Panc1 (cell line): ENCODE data around the gene RLN3. TPM values are rescaled to one million over a fixed set of nuclear protein-coding genes. Genes with fewer than 3 reads are reported as not detected.

Source experiments
- ATAC-seq: fragments of 200-7000 bp; cut with Tn5 transposase; 2 replicates; pipeline ENCODE4 v1.9.1; 2020; ENCODE audit warnings: mild to moderate bottlenecking, moderate library complexity
- BruUV-seq: library from RNA; stranded (reverse); fragments of 400-500 nt; replicated peaks from 2 replicates; lab custom pipeline; 2021; lab: Mats Ljungman, UMichigan
- CTCF ChIA-PET: fragments of 300-600 bp; sonication (Branson Sonifier 250); formaldehyde crosslinking; loops from one replicate; lab custom pipeline; 2022; ENCODE audit warnings: antibody characterized with exemption; lab: Charles Lee
- POLR2A ChIA-PET: fragments of 300-600 bp; sonication (Branson Sonifier 250); formaldehyde crosslinking; loops from one replicate; lab custom pipeline; 2022; ENCODE audit warnings: antibody characterized with exemption; lab: Charles Lee
- DNase-seq: peaks from one replicate; pipeline ENCODE4 v3.0.0-alpha.2; 2010; ENCODE audit warnings: low read depth, low spot score
- H3K27ac ChIP-seq: 2 replicates; pipeline ENCODE4 v1.5.1; 2011; ENCODE audit warnings: mild to moderate bottlenecking, low read length, inconsistent platforms
- H3K27me3 ChIP-seq: fragments of 200-500 bp; sonication (Bioruptor generic); 2 replicates; pipeline ENCODE4 v1.6.0; 2014; ENCODE audit warnings: low read length, inconsistent platforms; ENCODE audit not compliant: control insufficient read depth, insufficient read depth
- H3K36me3 ChIP-seq: fragments of 200-500 bp; sonication (Bioruptor generic); 2 replicates; pipeline ENCODE4 v1.5.1; 2014; ENCODE audit warnings: inconsistent platforms, mild to moderate bottlenecking, low read length, moderate library complexity; ENCODE audit not compliant: control insufficient read depth, insufficient read depth
- H3K4me1 ChIP-seq: 2 replicates; pipeline ENCODE4 v1.5.1; 2011; ENCODE audit warnings: inconsistent platforms, mild to moderate bottlenecking, low read length, moderate library complexity; ENCODE audit not compliant: control insufficient read depth, insufficient read depth
- H3K4me3 ChIP-seq, 2 experiments: 2 replicates each; pipeline ENCODE4 v1.5.1; 2011 to 2012; ENCODE audit warnings: low read depth in 2 of 2, low read length in 2 of 2, mild to moderate bottlenecking in 2 of 2, inconsistent platforms in 1 of 2, moderate library complexity in 1 of 2
- H3K9me3 ChIP-seq: fragments of 200-500 bp; sonication (Bioruptor generic); 2 replicates; pipeline ENCODE4 v1.5.1; 2014; ENCODE audit warnings: low read depth, mild to moderate bottlenecking, inconsistent platforms, low read length, moderate library complexity; ENCODE audit not compliant: control insufficient read depth, insufficient read depth
- POLR2AphosphoS5 ChIP-seq: IDR thresholded peaks from 2 replicates; pipeline ENCODE4 v1.6.1; 2012; ENCODE audit warnings: mild to moderate bottlenecking, low read depth, low read length, moderate library complexity
- SIN3A ChIP-seq: IDR thresholded peaks from 2 replicates; pipeline ENCODE4 v1.6.1; 2012; ENCODE audit warnings: low read depth, mild to moderate bottlenecking, low read length, moderate library complexity, borderline replicate concordance; ENCODE audit not compliant: insufficient read depth
- TCF7L2 ChIP-seq: IDR thresholded peaks from 2 replicates; pipeline ENCODE4 v1.6.1; 2011; ENCODE audit warnings: mild to moderate bottlenecking, low read depth, low read length, inconsistent platforms
- in situ Hi-C: cut with HindIII; loops from 2 replicates; pipeline ENCODE4 v1.10.0; 2016; ENCODE audit warnings: low sequenced_read_pairs, low pct_unique_long_range_greater_than_20kb
- intact Hi-C: fragments of 100-400 bp; cut with micrococcal nuclease; formaldehyde crosslinking; loops from one replicate; pipeline ENCODE4 v1.10.0; 2022; ENCODE audit not compliant: unreplicated experiment
- total RNA-seq: library from RNA; stranded (reverse); gene quantifications from one replicate; pipeline ENCODE4 v1.2.1, GENCODE V29; 2021; ENCODE audit not compliant: unreplicated experiment
- TF ChIP-seq, protein P1 (sequence below), 2 experiments: IDR thresholded peaks; 2 replicates each; pipeline ENCODE4 v1.6.1; 2011 to 2012; ENCODE audit warnings: low read depth in 2 of 2, control low read depth in 1 of 2, low read length in 1 of 2, mild to moderate bottlenecking in 1 of 2, moderate library complexity in 1 of 2; ENCODE audit not compliant: insufficient read depth in 1 of 2
- TF ChIP-seq, protein P2 (sequence below): fragments of 450-650 bp; IDR thresholded peaks from 2 replicates; pipeline ENCODE4 v1.5.1; 2017; ENCODE audit warnings: mild to moderate bottlenecking

The RLN3 gene
- total RNA-seq, 1 experiment from 2014 or later: not detected

DNA sequence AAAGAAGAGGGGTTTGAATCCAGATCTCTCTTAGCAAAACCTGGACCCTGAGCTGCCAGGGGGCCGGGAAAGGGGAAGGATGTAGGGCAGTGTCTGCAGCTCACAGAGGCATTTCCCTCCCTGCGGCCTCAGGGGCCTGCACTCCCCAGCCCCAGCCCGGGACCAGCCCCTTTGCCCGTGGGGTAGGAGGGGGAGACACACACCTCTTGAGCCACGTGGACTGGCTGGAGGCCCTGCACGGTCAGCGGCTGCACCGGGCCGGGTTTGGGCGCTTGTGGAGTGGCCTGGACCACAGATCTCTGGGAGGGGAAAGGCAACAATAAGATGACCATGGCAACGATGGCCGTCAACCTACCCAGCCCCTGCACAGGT, 48.7 kb upstream of the RLN3 start:
- BruUV-seq: no TSS peak
- CTCF ChIA-PET: no interaction called here

DNA sequence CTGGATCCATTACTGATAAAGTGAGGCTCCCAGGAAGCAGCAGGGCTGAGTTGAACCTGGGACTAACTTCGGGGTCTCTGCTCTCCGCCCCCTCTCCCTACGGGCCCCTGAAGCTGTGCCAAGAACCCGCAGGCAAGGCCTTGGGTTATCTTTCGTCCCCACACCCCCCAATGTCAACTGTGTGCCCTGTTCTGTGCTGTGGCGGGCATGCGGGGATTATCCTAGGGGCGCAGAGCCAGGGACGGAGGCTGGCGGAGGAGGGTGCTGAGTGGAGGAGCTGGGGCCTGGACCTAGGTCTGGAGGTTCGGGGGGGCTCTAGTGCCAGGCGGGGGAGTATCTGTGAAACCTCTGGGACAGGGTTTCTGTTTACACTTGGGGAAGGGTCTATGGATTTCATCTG, 48.3 kb upstream of the RLN3 start:
- Histone ChIP-seq H3K4me1 (no peaks in the 10 kb centered on the region), H3K36me3 (no peaks in the 10 kb centered on the region), H3K27ac (no peak overlapping the region), H3K9me3 (no peaks in the 10 kb centered on the region), H3K27me3 (no peaks in the 10 kb centered on the region), H3K4me3 (no peak overlapping the region)
- DNase-seq (no peak), ATAC-seq (no peak)
- in situ Hi-C loops: no loop called here
- intact Hi-C loops: no loop called here
- ChIA-PET CTCF (no interaction called here), POLR2A (no interaction called here)
- TF ChIP-seq SIN3A (no peak), POLR2AphosphoS5 (no peak), TCF7L2 (no peak)
- TF ChIP-seq, protein P1, sequence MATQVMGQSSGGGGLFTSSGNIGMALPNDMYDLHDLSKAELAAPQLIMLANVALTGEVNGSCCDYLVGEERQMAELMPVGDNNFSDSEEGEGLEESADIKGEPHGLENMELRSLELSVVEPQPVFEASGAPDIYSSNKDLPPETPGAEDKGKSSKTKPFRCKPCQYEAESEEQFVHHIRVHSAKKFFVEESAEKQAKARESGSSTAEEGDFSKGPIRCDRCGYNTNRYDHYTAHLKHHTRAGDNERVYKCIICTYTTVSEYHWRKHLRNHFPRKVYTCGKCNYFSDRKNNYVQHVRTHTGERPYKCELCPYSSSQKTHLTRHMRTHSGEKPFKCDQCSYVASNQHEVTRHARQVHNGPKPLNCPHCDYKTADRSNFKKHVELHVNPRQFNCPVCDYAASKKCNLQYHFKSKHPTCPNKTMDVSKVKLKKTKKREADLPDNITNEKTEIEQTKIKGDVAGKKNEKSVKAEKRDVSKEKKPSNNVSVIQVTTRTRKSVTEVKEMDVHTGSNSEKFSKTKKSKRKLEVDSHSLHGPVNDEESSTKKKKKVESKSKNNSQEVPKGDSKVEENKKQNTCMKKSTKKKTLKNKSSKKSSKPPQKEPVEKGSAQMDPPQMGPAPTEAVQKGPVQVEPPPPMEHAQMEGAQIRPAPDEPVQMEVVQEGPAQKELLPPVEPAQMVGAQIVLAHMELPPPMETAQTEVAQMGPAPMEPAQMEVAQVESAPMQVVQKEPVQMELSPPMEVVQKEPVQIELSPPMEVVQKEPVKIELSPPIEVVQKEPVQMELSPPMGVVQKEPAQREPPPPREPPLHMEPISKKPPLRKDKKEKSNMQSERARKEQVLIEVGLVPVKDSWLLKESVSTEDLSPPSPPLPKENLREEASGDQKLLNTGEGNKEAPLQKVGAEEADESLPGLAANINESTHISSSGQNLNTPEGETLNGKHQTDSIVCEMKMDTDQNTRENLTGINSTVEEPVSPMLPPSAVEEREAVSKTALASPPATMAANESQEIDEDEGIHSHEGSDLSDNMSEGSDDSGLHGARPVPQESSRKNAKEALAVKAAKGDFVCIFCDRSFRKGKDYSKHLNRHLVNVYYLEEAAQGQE (IDR thresholded peaks at IDR 0.05; ENCODE audit: insufficient read depth in 1 of 2, low read depth in 2 of 2, low read length in 1 of 2): no peak
- TF ChIP-seq, protein P2, sequence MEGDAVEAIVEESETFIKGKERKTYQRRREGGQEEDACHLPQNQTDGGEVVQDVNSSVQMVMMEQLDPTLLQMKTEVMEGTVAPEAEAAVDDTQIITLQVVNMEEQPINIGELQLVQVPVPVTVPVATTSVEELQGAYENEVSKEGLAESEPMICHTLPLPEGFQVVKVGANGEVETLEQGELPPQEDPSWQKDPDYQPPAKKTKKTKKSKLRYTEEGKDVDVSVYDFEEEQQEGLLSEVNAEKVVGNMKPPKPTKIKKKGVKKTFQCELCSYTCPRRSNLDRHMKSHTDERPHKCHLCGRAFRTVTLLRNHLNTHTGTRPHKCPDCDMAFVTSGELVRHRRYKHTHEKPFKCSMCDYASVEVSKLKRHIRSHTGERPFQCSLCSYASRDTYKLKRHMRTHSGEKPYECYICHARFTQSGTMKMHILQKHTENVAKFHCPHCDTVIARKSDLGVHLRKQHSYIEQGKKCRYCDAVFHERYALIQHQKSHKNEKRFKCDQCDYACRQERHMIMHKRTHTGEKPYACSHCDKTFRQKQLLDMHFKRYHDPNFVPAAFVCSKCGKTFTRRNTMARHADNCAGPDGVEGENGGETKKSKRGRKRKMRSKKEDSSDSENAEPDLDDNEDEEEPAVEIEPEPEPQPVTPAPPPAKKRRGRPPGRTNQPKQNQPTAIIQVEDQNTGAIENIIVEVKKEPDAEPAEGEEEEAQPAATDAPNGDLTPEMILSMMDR: no peak
- no TSS peak for BruUV-seq

More for the DNA sequence above, 48.7 kb upstream of the RLN3 start:
- H3K4me1 ChIP-seq: no peaks in the 10 kb centered on the region
- DNase-seq (no peak), ATAC-seq (0 out of 2 replicates have a peak, but pooled peaks have one; percentile 11)
- intact Hi-C loops (no loop called here), in situ Hi-C loops (no loop called here)
- no peak overlapping the region for H3K27ac ChIP-seq
- H3K27me3 ChIP-seq: no peaks in the 10 kb centered on the region
- no peaks in the 10 kb centered on the region for H3K36me3 ChIP-seq
- TF ChIP-seq TCF7L2 (no peak), POLR2AphosphoS5 (no peak), SIN3A (no peak)
- TF ChIP-seq, protein P1 (IDR thresholded peaks at IDR 0.05; ENCODE audit: insufficient read depth in 1 of 2, low read depth in 2 of 2, low read length in 1 of 2): no peak
- TF ChIP-seq, protein P2: no peak
- no peaks in the 10 kb centered on the region for H3K9me3 ChIP-seq
- H3K4me3 ChIP-seq: no peak overlapping the region
- POLR2A ChIA-PET: no interaction called here
